Esophagus mucosa (tissue), 1 donor: ENCODE data around the gene ZNF629. TPM values are rescaled to one million over a fixed set of nuclear protein-coding genes. Genes with fewer than 3 reads are reported as not detected.

ENCODE experiments used
- ATAC-seq: fragments of 200-7000 bp; cut with Tn5 transposase; one replicate; pipeline ENCODE4 v1.9.1; 2020
- total RNA-seq: library from RNA; stranded (reverse); gene quantifications from one replicate; pipeline ENCODE4 v1.2.4, GENCODE V29; 2023
- donor health status: DM: yes; HTN: yes; CAD: no.

The ZNF629 gene
- total RNA-seq, 1 donor from 2014 or later, result 4.7 TPM

GRCh38 chr16:30747331-30747730 lies 39.7 kb downstream of the ZNF629 start:
- ATAC-seq, result no peak

- no peak for ATAC-seq
Observed at GRCh38 chr16:30746638-30747175, 40.3 kb downstream of the ZNF629 start.

- no peak for ATAC-seq
Observed at GRCh38 chr16:30745082-30745481, 41.9 kb downstream of the ZNF629 start.

- ATAC-seq, result no peak
Observed at GRCh38 chr16:30744183-30744582, 42.8 kb downstream of the ZNF629 start.

GRCh38 chr16:30743716-30744115 lies 43.3 kb downstream of the ZNF629 start:
- no peak for ATAC-seq

- ATAC-seq, result peak; percentile 92
Observed at GRCh38 chr16:30741461-30741914, 45.5 kb downstream of the ZNF629 start.

- ATAC-seq, result peak; percentile 93
Observed at GRCh38 chr16:30740364-30741251, 46.4 kb downstream of the ZNF629 start.

- ATAC-seq, result no peak
Observed at GRCh38 chr16:30738984-30739951, 47.7 kb downstream of the ZNF629 start.

- ATAC-seq, result no peak
Observed at GRCh38 chr16:30737794-30738648, 49.0 kb downstream of the ZNF629 start.

GRCh38 chr16:30736995-30737793 lies 49.8 kb downstream of the ZNF629 start:
- no peak for ATAC-seq

- ATAC-seq, result peak; percentile 27
Observed at GRCh38 chr16:30731411-30731810, 55.6 kb downstream of the ZNF629 start.

- ATAC-seq, result no peak
Observed at GRCh38 chr16:30728899-30729672, 57.9 kb downstream of the ZNF629 start.

Other genes with a start within 250 kb of the ZNF629 start
- 3.0 TPM for gene ZNF764, start 228.8 kb downstream of the ZNF629 start, total RNA-seq
- 9.7 TPM for gene ZNF688, start 215.5 kb downstream of the ZNF629 start, total RNA-seq
- gene ZNF785, start 201.5 kb downstream of the ZNF629 start, total RNA-seq, result 8.4 TPM
- gene ZNF689, start 176.8 kb downstream of the ZNF629 start, total RNA-seq, result 2.8 TPM
- 27.0 TPM for gene PRR14, start 136.2 kb downstream of the ZNF629 start, total RNA-seq
- gene FBRS, start 128.8 kb downstream of the ZNF629 start, total RNA-seq, result 42.4 TPM
- 29.5 TPM for gene SRCAP, start 88.0 kb downstream of the ZNF629 start, total RNA-seq
- 16.9 TPM for gene PHKG2, start 38.8 kb downstream of the ZNF629 start, total RNA-seq
- gene CFAP119, start 25.1 kb downstream of the ZNF629 start, total RNA-seq, result 2.2 TPM
- gene RNF40, start 24.9 kb downstream of the ZNF629 start, total RNA-seq, result 56.8 TPM
- 30.5 TPM for gene BCL7C, start 106.9 kb upstream of the ZNF629 start, total RNA-seq
- gene CTF1, start 109.4 kb upstream of the ZNF629 start, total RNA-seq, result 2.3 TPM
- gene FBXL19, start 136.4 kb upstream of the ZNF629 start, total RNA-seq, result 19.2 TPM
- 9.8 TPM for gene ORAI3, start 161.9 kb upstream of the ZNF629 start, total RNA-seq
- 8.2 TPM for gene SETD1A, start 170.5 kb upstream of the ZNF629 start, total RNA-seq
- 14.5 TPM for gene HSD3B7, start 198.0 kb upstream of the ZNF629 start, total RNA-seq
- gene STX1B, start 223.4 kb upstream of the ZNF629 start, total RNA-seq, result 0.80 TPM
- 42.8 TPM for gene STX4, start 246.4 kb upstream of the ZNF629 start, total RNA-seq